GM06990 (cell line): Measurements from ENCODE around the gene GRM7.

Source experiments
- DNase-seq: peaks from one replicate; pipeline ENCODE4 v3.0.0-alpha.2; 2011; ENCODE audit not compliant: insufficient read length; ENCODE audit errors: extremely low read depth
- H3K27me3 ChIP-seq: replicated peaks from 2 replicates; pipeline ENCODE4 v1.6.0; 2011; ENCODE audit warnings: low read length; ENCODE audit not compliant: control insufficient read depth, insufficient read depth
- H3K36me3 ChIP-seq: 2 replicates; pipeline ENCODE4 v1.5.1; 2011; ENCODE audit warnings: low read length; ENCODE audit not compliant: control insufficient read depth, insufficient read depth
- H3K4me3 ChIP-seq: replicated peaks from 2 replicates; pipeline ENCODE4 v1.5.1; 2011; ENCODE audit warnings: low read depth, mild to moderate bottlenecking, control low read depth, low read length
- CTCF ChIP-seq: IDR thresholded peaks from 2 replicates; pipeline ENCODE4 v1.5.1; 2011; ENCODE audit warnings: low read length, control low read depth, mild to moderate bottlenecking, inconsistent platforms; ENCODE audit not compliant: insufficient read depth, poor library complexity, severe bottlenecking

GRM7 gene

GRCh38 chr3:7518026-7518425 lies 657.1 kb downstream of the GRM7 start:
- no peaks in the 10 kb centered on the region for H3K36me3 ChIP-seq
- TF ChIP-seq CTCF: no peak
- DNase-seq: no peak

GRCh38 chr3:7518456-7518855 lies 657.5 kb downstream of the GRM7 start:
- Histone ChIP-seq H3K27me3 (no peaks in the 10 kb centered on the region), H3K4me3 (no peak overlapping the region), H3K36me3 (no peaks in the 10 kb centered on the region)
- TF ChIP-seq CTCF: no peak
- DNase-seq: no peak

More at GRCh38 chr3:7518026-7518425, 657.1 kb downstream of the GRM7 start:
- no peaks in the 10 kb centered on the region for H3K27me3 ChIP-seq
- H3K4me3 ChIP-seq: no peak overlapping the region

GRCh38 chr3:7520059-7520458 lies 659.1 kb downstream of the GRM7 start:
- H3K27me3 ChIP-seq: no peaks in the 10 kb centered on the region
- DNase-seq: no peak
- H3K36me3 ChIP-seq: no peaks in the 10 kb centered on the region
- H3K4me3 ChIP-seq: no peak overlapping the region
- TF ChIP-seq CTCF: no peak

- H3K4me3 ChIP-seq: no peak overlapping the region
These were observed 659.7 kb downstream of the GRM7 start for GRCh38 chr3:7520593-7520992.

GRCh38 chr3:7536510-7536909 lies 675.6 kb downstream of the GRM7 start:
- no peak overlapping the region for H3K4me3 ChIP-seq
- DNase-seq: no peak
- H3K36me3 ChIP-seq: no peaks in the 10 kb centered on the region
- TF ChIP-seq CTCF: no peak
- H3K27me3 ChIP-seq: no peaks in the 10 kb centered on the region

More at GRCh38 chr3:7520593-7520992, 659.7 kb downstream of the GRM7 start:
- H3K27me3 ChIP-seq: no peaks in the 10 kb centered on the region
- DNase-seq: no peak
- H3K36me3 ChIP-seq: no peaks in the 10 kb centered on the region
- TF ChIP-seq CTCF: no peak

GRCh38 chr3:7536921-7537320 lies 676.0 kb downstream of the GRM7 start:
- H3K36me3 ChIP-seq: no peaks in the 10 kb centered on the region
- no peak for DNase-seq
- H3K4me3 ChIP-seq: no peak overlapping the region
- no peak for TF ChIP-seq CTCF
- no peaks in the 10 kb centered on the region for H3K27me3 ChIP-seq
